Liver (tissue), 3 donors: ENCODE results near the gene PDXK.

Experiments used
- ATF3 ChIP-seq: IDR thresholded peaks from 2 replicates; pipeline ENCODE4 v1.6.1; 2016; ENCODE audit warnings: antibody characterized with exemption
- CTCF ChIP-seq: fragments of 150-350 bp; IDR thresholded peaks from 2 replicates; pipeline ENCODE4 v1.5.1; 2017; ENCODE audit warnings: improper control_type of control experiment, low read depth, low read length; ENCODE audit not compliant: missing input control
- FOXA1 ChIP-seq: IDR thresholded peaks from 2 replicates; pipeline ENCODE4 v1.6.1; 2016; ENCODE audit warnings: antibody characterized with exemption
- GABPA ChIP-seq, 2 donors: IDR thresholded peaks in 1 of 2; conservative IDR thresholded peaks in 1 of 2; 2 replicates each; pipeline ENCODE4 v1.6.1; 2016; ENCODE audit warnings: antibody characterized with exemption in 2 of 2, mild to moderate bottlenecking in 1 of 2, moderate library complexity in 1 of 2
- RAD21 ChIP-seq, 2 donors: IDR thresholded peaks; 2 replicates each; pipeline ENCODE4 v1.6.1; 2016; ENCODE audit warnings: antibody characterized with exemption in 2 of 2, mild to moderate bottlenecking in 2 of 2
- ZBTB33 ChIP-seq: IDR thresholded peaks from 2 replicates; pipeline ENCODE4 v1.6.1; 2016; ENCODE audit warnings: antibody characterized with exemption
- donor health status: healthy.
- donor health status: healthy.

- TF ChIP-seq ZBTB33 (no peak), CTCF (no peak), GABPA (IDR thresholded peaks at IDR 0.05 in 1 of 2, conservative IDR thresholded peaks at IDR 0.05 in 1 of 2) (no peak), RAD21 (IDR thresholded peaks at IDR 0.05) (no peak), ATF3 (no peak), FOXA1 (no peak)
Observed at GRCh38 chr21:43703035-43703880, 15.7 kb upstream of the PDXK start.
